Measurements from ENCODE around the gene TACR1.

DNA sequence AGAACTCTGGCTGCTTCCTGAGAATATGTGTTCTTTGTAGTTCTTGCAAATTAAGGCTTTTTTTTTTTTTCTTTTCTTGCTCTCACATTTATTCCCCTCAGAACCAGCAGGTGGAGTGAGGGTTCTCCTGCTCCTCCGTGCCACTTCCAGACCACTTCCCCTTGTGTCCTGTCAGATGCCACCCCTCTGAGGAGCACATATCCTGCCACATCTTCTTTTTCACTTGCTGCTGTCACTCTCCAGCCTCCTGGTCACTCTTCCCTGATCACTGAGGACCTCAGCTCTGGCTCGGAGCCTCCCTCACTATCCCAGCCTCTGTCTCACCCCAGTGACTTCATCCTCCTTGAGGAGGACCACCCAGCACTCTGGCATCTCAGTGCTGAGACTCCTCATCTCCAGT is 100.5 kb downstream of the TACR1 start:
- TF ChIP-seq RAD21 (conservative IDR thresholded peaks at IDR 0.05) (peak; percentile 10), POLR2AphosphoS5 (IDR thresholded peaks at IDR 0.05) (no peak), CTCF (IDR thresholded peaks at IDR 0.05; ENCODE audit: poor library complexity, severe bottlenecking) (peak; percentile 21), EZH2 (IDR thresholded peaks at IDR 0.05; ENCODE audit: borderline replicate concordance, insufficient read depth, low read length, poor library complexity, severe bottlenecking) (no peak), SMC3 (conservative IDR thresholded peaks at IDR 0.05; ENCODE audit: poor library complexity) (no peak)
